GM19438 (cell line): ENCODE measurements around the gene OR1F1.

ENCODE experiments used
- ATAC-seq: cut with Tn5 transposase; IDR thresholded peaks from one replicate; pipeline ENCODE4 v1.9.1; 2021; ENCODE audit warnings: low read depth; ENCODE audit not compliant: unreplicated experiment

The OR1F1 gene

DNA sequence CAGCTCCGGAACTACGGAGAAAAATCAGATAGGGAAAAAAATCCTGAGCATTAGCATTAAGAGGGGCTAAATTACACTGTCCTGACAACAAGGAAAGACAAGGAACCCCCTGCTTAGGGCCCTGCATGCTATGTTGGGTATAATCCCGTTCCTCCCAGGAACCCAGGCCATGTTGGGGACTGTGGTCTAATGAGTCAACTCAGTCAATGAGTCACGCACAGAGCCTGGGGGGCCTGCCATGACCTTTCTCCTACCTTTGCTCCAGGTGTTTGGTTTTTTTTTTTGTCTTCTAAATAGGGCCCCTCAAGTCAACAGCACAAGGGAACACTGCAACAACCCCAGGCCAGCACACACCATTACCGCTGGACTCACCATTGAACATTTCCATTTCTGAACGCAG, 55.9 kb downstream of the OR1F1 start:
- no peak for ATAC-seq

DNA sequence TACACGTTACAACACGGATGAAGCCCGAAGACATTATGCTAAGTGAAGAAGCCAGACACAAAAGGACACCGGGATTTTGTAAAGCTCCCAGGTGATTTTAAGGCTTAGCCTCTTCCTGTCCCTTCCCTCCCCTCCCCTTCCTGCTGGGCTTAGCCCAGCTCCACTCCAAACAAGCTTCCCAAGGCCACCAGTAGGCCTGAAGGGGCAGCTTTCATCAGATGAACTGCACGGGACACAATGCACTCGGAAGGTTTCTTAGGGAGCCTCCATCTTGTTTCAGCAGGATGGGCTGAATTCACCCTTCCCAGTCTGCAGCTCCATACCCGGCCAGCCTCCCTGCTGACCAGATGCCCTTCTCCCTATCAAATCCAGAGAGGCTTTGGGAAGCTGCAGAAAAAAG, 58.0 kb downstream of the OR1F1 start:
- ATAC-seq: no peak

DNA sequence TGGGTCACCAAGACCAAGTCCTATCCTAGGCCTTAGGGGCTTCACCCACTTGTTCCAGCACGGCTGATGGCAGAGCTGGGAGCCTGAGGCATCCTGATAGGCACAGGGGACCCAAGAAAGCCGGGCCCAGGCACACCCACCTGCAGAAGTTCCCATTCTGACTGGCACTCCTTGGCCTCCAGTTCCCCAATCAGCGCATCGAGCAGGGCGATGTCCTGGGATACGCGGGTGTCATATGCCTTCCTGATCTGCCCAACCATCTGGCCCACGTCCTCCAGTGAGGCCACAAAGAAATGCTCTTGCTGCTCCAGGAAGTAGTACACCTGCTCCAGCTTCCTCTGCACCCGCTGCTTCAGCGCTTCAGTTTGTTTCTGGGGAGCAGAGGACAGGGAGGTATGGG, 58.9 kb downstream of the OR1F1 start:
- ATAC-seq: no peak

DNA sequence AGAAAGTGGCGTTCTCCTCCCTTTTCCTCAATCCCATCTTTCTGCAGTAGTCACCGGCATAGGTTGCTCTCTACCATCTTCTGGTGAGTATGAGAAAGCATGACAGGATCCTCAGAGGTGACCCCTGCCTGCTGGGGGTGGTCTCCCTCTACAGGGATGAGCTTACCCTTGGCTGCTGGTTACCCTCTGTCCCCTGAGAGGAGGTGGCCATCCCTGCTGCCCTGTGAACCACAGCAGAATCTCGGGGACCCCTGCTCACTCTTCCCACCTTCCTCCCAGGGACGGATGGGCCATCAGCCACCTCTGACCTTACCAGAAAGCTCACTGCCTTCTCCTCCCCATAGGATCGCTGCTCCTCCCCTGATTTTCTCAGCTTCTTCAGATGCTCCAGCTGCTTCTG, 60.6 kb downstream of the OR1F1 start:
- ATAC-seq: no peak

DNA sequence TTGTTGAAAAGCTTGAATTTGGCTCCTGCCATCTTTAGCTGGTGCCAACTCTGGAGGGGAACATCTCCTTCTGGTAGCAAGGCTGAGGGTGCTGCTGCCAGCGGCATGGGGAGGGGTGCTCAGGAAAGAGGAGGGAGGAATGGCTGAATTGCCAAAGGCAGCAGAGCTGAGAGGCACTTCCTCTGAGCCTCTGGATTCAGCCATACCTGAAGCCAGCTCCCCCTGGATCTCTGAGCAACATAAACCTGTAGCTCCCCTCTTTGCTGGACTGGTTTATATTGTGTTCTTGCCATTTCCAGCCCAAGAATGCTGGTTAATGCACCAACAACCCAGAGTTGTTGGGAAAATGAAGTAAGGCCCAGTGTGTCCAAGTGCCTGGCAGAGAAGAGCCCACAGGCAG, 61.0 kb downstream of the OR1F1 start:
- no peak for ATAC-seq

DNA sequence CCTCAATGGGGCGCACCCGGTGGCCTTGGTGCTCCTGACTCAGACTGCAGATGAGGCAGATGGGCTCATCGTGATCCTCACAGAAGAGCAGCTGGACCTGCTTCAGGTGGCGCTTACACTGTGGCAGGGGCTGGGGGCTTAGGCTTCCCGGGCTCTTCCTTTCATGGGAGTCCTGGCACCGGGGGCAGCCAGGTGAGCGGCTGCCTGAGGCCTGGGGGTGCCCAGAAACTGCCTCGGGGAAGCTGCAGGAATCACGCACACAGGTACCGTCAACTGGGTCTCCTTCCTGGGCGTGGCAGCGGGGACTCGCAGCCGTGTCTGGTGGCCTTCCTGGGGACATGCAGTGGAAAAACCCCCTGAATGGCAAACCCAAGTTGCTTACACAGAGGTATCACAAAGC, 61.4 kb downstream of the OR1F1 start:
- no peak for ATAC-seq

DNA sequence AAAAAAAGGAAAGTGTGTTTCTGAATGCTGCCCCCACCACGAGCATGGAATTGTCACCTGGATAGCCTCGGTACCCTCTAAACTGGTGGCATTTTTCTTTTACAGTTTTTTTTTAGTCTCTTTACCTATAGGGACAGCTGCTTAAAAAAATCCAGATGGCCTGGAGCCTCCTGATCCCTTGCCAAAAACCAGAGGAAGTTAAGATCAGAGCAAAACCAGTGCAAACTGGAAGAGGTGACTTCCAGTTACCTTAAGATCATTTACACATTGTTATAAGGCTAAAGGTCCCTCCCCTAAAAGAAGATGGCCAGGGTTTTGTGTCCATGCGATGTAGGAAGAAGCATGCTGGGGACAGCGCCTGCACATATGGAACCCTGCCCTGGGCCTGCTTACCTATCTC, 65.0 kb downstream of the OR1F1 start:
- ATAC-seq: no peak

DNA sequence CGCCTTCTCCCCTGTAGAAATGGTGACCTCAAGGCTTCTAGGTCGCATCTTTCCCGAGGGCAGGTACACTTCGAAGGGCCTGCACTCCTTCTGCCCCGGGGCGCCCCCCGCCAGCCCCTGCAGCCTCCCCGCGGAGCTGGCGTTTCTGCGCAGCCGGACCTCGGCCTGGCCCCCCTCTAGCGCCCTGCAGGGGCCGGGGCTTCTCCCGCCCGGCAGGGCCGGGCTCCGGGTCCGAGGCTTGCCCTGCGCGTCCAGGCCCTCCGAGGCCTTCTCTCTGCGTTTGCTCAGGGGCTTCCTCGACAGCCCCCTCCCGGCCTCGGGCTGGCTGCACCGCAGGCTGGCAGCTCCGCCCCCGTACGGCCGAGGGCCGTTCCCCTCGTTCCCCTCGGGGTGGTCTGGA, 66.3 kb downstream of the OR1F1 start:
- ATAC-seq: no peak
